ENCODE measurements around the gene RIMBP2.

GRCh38 chr12:130627175-130627574, 88.9 kb downstream of the RIMBP2 start:
- TF ChIP-seq, protein P1, sequence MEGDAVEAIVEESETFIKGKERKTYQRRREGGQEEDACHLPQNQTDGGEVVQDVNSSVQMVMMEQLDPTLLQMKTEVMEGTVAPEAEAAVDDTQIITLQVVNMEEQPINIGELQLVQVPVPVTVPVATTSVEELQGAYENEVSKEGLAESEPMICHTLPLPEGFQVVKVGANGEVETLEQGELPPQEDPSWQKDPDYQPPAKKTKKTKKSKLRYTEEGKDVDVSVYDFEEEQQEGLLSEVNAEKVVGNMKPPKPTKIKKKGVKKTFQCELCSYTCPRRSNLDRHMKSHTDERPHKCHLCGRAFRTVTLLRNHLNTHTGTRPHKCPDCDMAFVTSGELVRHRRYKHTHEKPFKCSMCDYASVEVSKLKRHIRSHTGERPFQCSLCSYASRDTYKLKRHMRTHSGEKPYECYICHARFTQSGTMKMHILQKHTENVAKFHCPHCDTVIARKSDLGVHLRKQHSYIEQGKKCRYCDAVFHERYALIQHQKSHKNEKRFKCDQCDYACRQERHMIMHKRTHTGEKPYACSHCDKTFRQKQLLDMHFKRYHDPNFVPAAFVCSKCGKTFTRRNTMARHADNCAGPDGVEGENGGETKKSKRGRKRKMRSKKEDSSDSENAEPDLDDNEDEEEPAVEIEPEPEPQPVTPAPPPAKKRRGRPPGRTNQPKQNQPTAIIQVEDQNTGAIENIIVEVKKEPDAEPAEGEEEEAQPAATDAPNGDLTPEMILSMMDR (IDR thresholded peaks at IDR 0.05), result no peak
- TF ChIP-seq POLR2AphosphoS5 (IDR thresholded peaks at IDR 0.05) (no peak), POLR2A (IDR thresholded peaks at IDR 0.05; ENCODE audit: low read depth) (no peak), EP300 (IDR thresholded peaks at IDR 0.05) (no peak)
